Effector CD8-positive, alpha-beta T cell (primary cell): ENCODE measurements around the gene MTG2.

Source experiments
- DNase-seq: peaks from one replicate; lab custom pipeline; 2025; lab: John Stamatoyannopoulos, UW

The MTG2 gene

GRCh38 chr20:62219992-62220665 is 37.3 kb downstream of the MTG2 start, which contains the start of gene HRH3:
TSS of gene HRH3 (minus strand) at chr20:62220278. CDS start at chr20:62219970, 308 bp downstream.
- peak; percentile 27 for DNase-seq

- no peak for DNase-seq
These were observed 38.1 kb downstream of the MTG2 start for GRCh38 chr20:62220666-62221568.

GRCh38 chr20:62222266-62222850 is 39.5 kb downstream of the MTG2 start:
- DNase-seq = no peak

GRCh38 chr20:62222972-62223371 is 40.1 kb downstream of the MTG2 start:
- no peak for DNase-seq

GRCh38 chr20:62223571-62223970 is 40.7 kb downstream of the MTG2 start:
- DNase-seq = no peak

- no peak for DNase-seq
These were observed 41.5 kb downstream of the MTG2 start for GRCh38 chr20:62224113-62224855.

- no peak for DNase-seq
These were observed 42.2 kb downstream of the MTG2 start for GRCh38 chr20:62225026-62225425.

GRCh38 chr20:62225820-62226635 is 43.2 kb downstream of the MTG2 start:
- DNase-seq = no peak

- no peak for DNase-seq
These were observed 44.1 kb downstream of the MTG2 start for GRCh38 chr20:62226707-62227590.

GRCh38 chr20:62227591-62227976 is 44.8 kb downstream of the MTG2 start:
- no peak for DNase-seq

GRCh38 chr20:62227977-62228958 is 45.4 kb downstream of the MTG2 start:
- no peak for DNase-seq

GRCh38 chr20:62228982-62229545 is 46.2 kb downstream of the MTG2 start:
- DNase-seq = no peak

GRCh38 chr20:62229667-62230066 is 46.8 kb downstream of the MTG2 start:
- no peak for DNase-seq

- DNase-seq = no peak
These were observed 47.4 kb downstream of the MTG2 start for GRCh38 chr20:62230276-62230675.

- DNase-seq = no peak
These were observed 47.9 kb downstream of the MTG2 start for GRCh38 chr20:62230696-62231095.

GRCh38 chr20:62231292-62231691 is 48.5 kb downstream of the MTG2 start:
- no peak for DNase-seq

- DNase-seq = no peak
These were observed 49.4 kb downstream of the MTG2 start for GRCh38 chr20:62232194-62232593.
